ENCODE data around the gene LCNL1. TPM values are rescaled to one million over a fixed set of nuclear protein-coding genes. Genes with fewer than 3 reads are reported as not detected.

LCNL1 gene
- polyA plus RNA-seq, 1 donor (not counting 4 experiments of a cell fraction or from before 2014, with no cell fraction given), result not detected

- H3K4me2 ChIP-seq (ENCODE audit: control insufficient read depth, extremely low read depth, insufficient read depth, low read depth, low read length), result no peak overlapping the region
- no peaks in the 10 kb centered on the region for H4K20me1 ChIP-seq (ENCODE audit: control insufficient read depth, extremely low read depth, insufficient read depth, low read length)
- no peak overlapping the region for H3K27ac ChIP-seq (ENCODE audit: control insufficient read depth, insufficient read depth, low read length)
- FAIRE-seq, result no peak
- H3K36me3 ChIP-seq (ENCODE audit: control insufficient read depth in 2 of 2, extremely low read depth in 1 of 2, insufficient read depth in 2 of 2, low read length in 2 of 2), result no peaks in the 10 kb centered on the region
- no peaks in the 10 kb centered on the region for H3K9me3 ChIP-seq (ENCODE audit: control insufficient read depth, low read depth, low read length)
- H3K79me2 ChIP-seq (ENCODE audit: control insufficient read depth, insufficient read depth, low read length), result no peaks in the 10 kb centered on the region
- no peaks in the 10 kb centered on the region for H3K9me1 ChIP-seq (ENCODE audit: control insufficient read depth, extremely low read depth, insufficient read depth, low read length)
- no peak overlapping the region for H2AFZ ChIP-seq (ENCODE audit: control insufficient read depth, low read length)
- H3K9ac ChIP-seq (ENCODE audit: control insufficient read depth, extremely low read depth, insufficient read depth, low read length), result no peak overlapping the region
- TF ChIP-seq CTCF (optimal IDR thresholded peaks at IDR 0.05 in 1 of 3, IDR thresholded peaks at IDR 0.05 in 1 of 3, conservative IDR thresholded peaks at IDR 0.05 in 1 of 3; ENCODE audit: extremely low read depth in 1 of 3, insufficient read depth in 2 of 3, low read length in 3 of 3) (no peak), EZH2 (IDR thresholded peaks at IDR 0.05; ENCODE audit: low read length) (no peak)
- no peaks in the 10 kb centered on the region for H3K4me1 ChIP-seq (ENCODE audit: control insufficient read depth, extremely low read depth, insufficient read depth, low read length)
- H3K4me3 ChIP-seq (ENCODE audit: control insufficient read depth in 2 of 3, extremely low read depth in 1 of 3, insufficient read depth in 2 of 3, low read depth in 1 of 3, low read length in 3 of 3), result no peak overlapping the region
- dilution Hi-C loops (cut with MboI; ENCODE audit: extremely low pct_ligation_motif_present, low sequenced_read_pairs), result no loop called here
- H3K27me3 ChIP-seq (ENCODE audit: control insufficient read depth, extremely low read depth, insufficient read depth, low read length), result no peaks in the 10 kb centered on the region
- DNase-seq (ENCODE audit: low read depth, low spot score), result no peak
Observed at GRCh38 chr9:137007816-137008270, 25.1 kb downstream of the LCNL1 start.

DNA sequence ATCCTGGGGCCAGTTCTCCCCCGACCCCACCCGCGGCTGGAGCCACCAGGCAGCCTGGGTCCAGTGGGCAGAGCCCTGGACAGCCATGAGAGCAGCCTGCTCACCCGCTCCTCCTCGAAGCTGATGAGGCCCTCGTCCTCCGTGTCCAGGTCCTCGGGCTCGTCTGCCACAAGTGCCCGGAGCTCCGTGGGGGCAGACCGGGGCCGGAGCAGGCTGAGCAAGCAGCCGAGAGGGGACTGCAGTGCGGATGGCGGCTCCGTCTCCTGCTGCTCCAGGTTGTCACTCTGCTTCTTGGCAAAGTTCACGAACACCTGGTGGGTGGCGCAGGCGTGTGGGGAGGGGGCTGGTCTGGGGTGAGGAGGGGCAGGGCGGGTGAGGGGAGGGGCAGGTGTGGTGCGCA lies 25.5 kb downstream of the LCNL1 start:
- Histone ChIP-seq H3K9me1 (ENCODE audit: control insufficient read depth, extremely low read depth, insufficient read depth, low read length) (no peaks in the 10 kb centered on the region), H2AFZ (ENCODE audit: control insufficient read depth, low read length) (no peak overlapping the region), H3K79me2 (ENCODE audit: control insufficient read depth, insufficient read depth, low read length) (no peaks in the 10 kb centered on the region), H4K20me1 (ENCODE audit: control insufficient read depth, extremely low read depth, insufficient read depth, low read length) (no peaks in the 10 kb centered on the region), H3K4me3 (ENCODE audit: control insufficient read depth in 2 of 3, extremely low read depth in 1 of 3, insufficient read depth in 2 of 3, low read depth in 1 of 3, low read length in 3 of 3) (no peak overlapping the region), H3K27me3 (ENCODE audit: control insufficient read depth, extremely low read depth, insufficient read depth, low read length) (no peaks in the 10 kb centered on the region), H3K9me3 (ENCODE audit: control insufficient read depth, low read depth, low read length) (no peaks in the 10 kb centered on the region), H3K36me3 (ENCODE audit: control insufficient read depth in 2 of 2, extremely low read depth in 1 of 2, insufficient read depth in 2 of 2, low read length in 2 of 2) (no peaks in the 10 kb centered on the region), H3K4me1 (ENCODE audit: control insufficient read depth, extremely low read depth, insufficient read depth, low read length) (no peaks in the 10 kb centered on the region), H3K9ac (ENCODE audit: control insufficient read depth, extremely low read depth, insufficient read depth, low read length) (no peak overlapping the region), H3K27ac (ENCODE audit: control insufficient read depth, insufficient read depth, low read length) (no peak overlapping the region), H3K4me2 (ENCODE audit: control insufficient read depth, extremely low read depth, insufficient read depth, low read depth, low read length) (no peak overlapping the region)
- TF ChIP-seq CTCF (optimal IDR thresholded peaks at IDR 0.05 in 1 of 3, IDR thresholded peaks at IDR 0.05 in 1 of 3, conservative IDR thresholded peaks at IDR 0.05 in 1 of 3; ENCODE audit: extremely low read depth in 1 of 3, insufficient read depth in 2 of 3, low read length in 3 of 3) (no peak), EZH2 (IDR thresholded peaks at IDR 0.05; ENCODE audit: low read length) (no peak)
- DNase-seq (ENCODE audit: low read depth, low spot score) (no peak), FAIRE-seq (no peak)
- dilution Hi-C loops (cut with MboI; ENCODE audit: extremely low pct_ligation_motif_present, low sequenced_read_pairs), result no loop called here
